BJ (cell line): ENCODE results near the gene ENDOU. TPM values are rescaled to one million over a fixed set of nuclear protein-coding genes. Genes with fewer than 3 reads are reported as not detected.
A peak's percentile ranks its signal among the peaks of the same experiment; 100 is the strongest.

ENCODE experiments used
- CTCF ChIA-PET: fragments of 350-600 bp; formaldehyde crosslinking; extraction: SDS; loops from one replicate; lab custom pipeline; 2021; ENCODE audit warnings: antibody characterized with exemption, inconsistent platforms; lab: Yijun Ruan, JAX
- POLR2A ChIA-PET: fragments of 300-600 bp; sonication (Branson Sonifier 250); formaldehyde crosslinking; extraction: SDS; loops from one replicate; lab custom pipeline; 2021; ENCODE audit warnings: antibody characterized with exemption; lab: Charles Lee
- DNase-seq: peaks from one replicate; pipeline ENCODE4 v3.0.0-alpha.2; 2011; ENCODE audit warnings: low read depth
- H3K27me3 ChIP-seq: 2 replicates; pipeline ENCODE4 v1.6.0; 2011; ENCODE audit warnings: low read length; ENCODE audit not compliant: control insufficient read depth, insufficient read depth
- H3K36me3 ChIP-seq: 2 replicates; pipeline ENCODE4 v1.5.1; 2011; ENCODE audit warnings: low read length; ENCODE audit not compliant: control insufficient read depth, insufficient read depth
- H3K4me3 ChIP-seq: 2 replicates; pipeline ENCODE4 v1.5.1; 2011; ENCODE audit warnings: low read depth, mild to moderate bottlenecking, control low read depth, low read length
- CTCF ChIP-seq: IDR thresholded peaks from 2 replicates; pipeline ENCODE4 v1.5.1; 2011; ENCODE audit warnings: low read depth, mild to moderate bottlenecking, control low read depth, inconsistent platforms, low read length, moderate library complexity; ENCODE audit not compliant: insufficient read depth
- polyA minus RNA-seq: library from RNA; depleted of rRNA, polyadenylated mRNA; stranded (reverse); fragments of >200 nt; gene quantifications from 2 replicates; pipeline ENCODE4 v1.2.3, GENCODE V29; 2011; rRNA and poly(A)+ RNA removed
- polyA plus RNA-seq: library from polyadenylated mRNA; depleted of rRNA; stranded (reverse); fragments of >200 nt; gene quantifications from 2 replicates; pipeline ENCODE4 v1.2.3, GENCODE V29; 2011; rRNA removed

The ENDOU gene
- polyA plus RNA-seq (0.06 TPM in 1 of 2 replicates, not detected in the other), polyA minus RNA-seq (not detected in 2 replicates)

GRCh38 chr12:47725091-47725772, at the start of gene ENDOU:
TSS of gene ENDOU (minus strand) at chr12:47725490. CDS start at chr12:47725413, 77 bp downstream.
- CTCF ChIA-PET: interaction anchor here (0.6 to 20.1 kb wide), 11 partner anchors 9 to 1097 kb away, joined by 3 to 387 read pairs (median 7); partner anchors contain the start of gene SLC48A1
- Histone ChIP-seq H3K4me3 (no peak within 1 kb of the TSS), H3K36me3 (no peaks in the 10 kb centered on the region; the same call in 1 of the 2 replicates), H3K27me3 (no peaks in the 10 kb centered on the region)
- no peak for DNase-seq
- TF ChIP-seq CTCF: no peak
- POLR2A ChIA-PET: no interaction called here

GRCh38 chr12:47774663-47775062, 49.4 kb upstream of the ENDOU start:
- Histone ChIP-seq H3K36me3 (no peaks in the 10 kb centered on the region), H3K27me3 (no peaks in the 10 kb centered on the region; the same call in 1 of the 2 replicates), H3K4me3 (no peak overlapping the region)
- no peak for DNase-seq
- CTCF ChIA-PET: interaction anchor here (1.3 to 19.2 kb wide), 6 partner anchors 19 to 63 kb away, joined by 3 to 454 read pairs (median 122); partner anchors contain the start of genes ENDOU and RAPGEF3
- POLR2A ChIA-PET: no interaction called here
- TF ChIP-seq CTCF: no peak

- no peak for DNase-seq
- TF ChIP-seq CTCF: 0 out of 2 replicates have a peak, but pooled peaks have one; percentile 0
- H3K36me3 ChIP-seq: no peaks in the 10 kb centered on the region
- H3K27me3 ChIP-seq: no peaks in the 10 kb centered on the region; the same call in 1 of the 2 replicates
- ChIA-PET POLR2A (no interaction called here), CTCF (interaction anchor here (1.4 to 19.2 kb wide), 6 partner anchors 18 to 63 kb away, joined by 3 to 454 read pairs (median 122); partner anchors contain the start of genes ENDOU and RAPGEF3)
- H3K4me3 ChIP-seq: peak overlapping the region; percentile 63
These were observed 48.7 kb upstream of the ENDOU start for GRCh38 chr12:47773858-47774580.

- POLR2A ChIA-PET: no interaction called here
These were observed 48.0 kb upstream of the ENDOU start, which contains the start of gene SLC48A1 for GRCh38 chr12:47773062-47773857. TSS of gene SLC48A1 (plus strand) at chr12:47773238. CDS start at chr12:47773305, 67 bp downstream.

More at GRCh38 chr12:47773062-47773857, 48.0 kb upstream of the ENDOU start, which contains the start of gene SLC48A1:
- CTCF ChIA-PET: interaction anchor here (0.9 to 19.2 kb wide), 13 partner anchors 13 to 174 kb away, joined by 3 to 454 read pairs (median 5); partner anchors contain the start of genes ENDOU, RAPGEF3 and RPAP3
- Histone ChIP-seq H3K36me3 (no peaks in the 10 kb centered on the region), H3K27me3 (no peaks in the 10 kb centered on the region; the same call in 1 of the 2 replicates), H3K4me3 (peak within 1 kb of the TSS; percentile 63)
- TF ChIP-seq CTCF: peak; percentile 37
- DNase-seq: no peak
